ENCODE measurements around the gene NR2F2.

Gene NR2F2

GRCh38 chr15:96356494-96357455, 26.3 kb downstream of the NR2F2 start:
- Histone ChIP-seq H3K4ac (ENCODE audit: low read depth, low read length) (no peak overlapping the region), H3K4me1 (ENCODE audit: control insufficient read depth in 1 of 2, insufficient read depth in 2 of 2, low read length in 2 of 2) (peaks cover 35 to 42% of the 10 kb centered on the region in 2 experiments), H3K4me2 (ENCODE audit: low read length) (peak overlapping the region; percentile 94), H3K9me3 (ENCODE audit: insufficient read depth, low read depth, low read length) (peaks cover 6% of the 10 kb centered on the region), H4K91ac (ENCODE audit: low read depth, low read length) (no peak overlapping the region), H3K36me3 (ENCODE audit: control insufficient read depth in 1 of 2, insufficient read depth in 2 of 2, low read length in 2 of 2) (no peaks in the 10 kb centered on the region), H3K23ac (ENCODE audit: low read length) (no peak overlapping the region), H3K79me1 (ENCODE audit: low read length) (peaks cover 15% of the 10 kb centered on the region), H3K27me3 (ENCODE audit: insufficient read depth, low read length) (peaks cover 61% of the 10 kb centered on the region), H3K27ac (ENCODE audit: low read depth, low read length) (no peak overlapping the region), H4K8ac (ENCODE audit: low read depth, low read length) (peak overlapping the region; percentile 8), H2BK5ac (ENCODE audit: low read depth, low read length, poor library complexity) (no peak overlapping the region), H2AFZ (ENCODE audit: insufficient read depth, low read length, poor library complexity) (peak overlapping the region; percentile 32), H3K9ac (ENCODE audit: low read length) (no peak overlapping the region), H2BK120ac (ENCODE audit: insufficient read depth, low read length, poor library complexity) (no peak overlapping the region), H4K12ac (ENCODE audit: low read depth, low read length) (no peak overlapping the region), H3K14ac (ENCODE audit: low read length) (no peak overlapping the region), H2BK12ac (ENCODE audit: low read length) (no peak overlapping the region), H3K79me2 (ENCODE audit: control insufficient read depth, insufficient read depth, low read length, poor library complexity) (peaks cover 4% of the 10 kb centered on the region), H3K4me3 (ENCODE audit: low read depth, low read length) (peak overlapping the region; percentile 80), H3K18ac (ENCODE audit: low read length) (no peak overlapping the region), H2AK5ac (ENCODE audit: low read length) (no peak overlapping the region)
- DNase-seq, result peak; percentile 60 to 89
- no CpG with 5 or more reads among the region's 67 CpGs for WGBS (ENCODE audit: extremely low coverage, insufficient coverage, insufficient read length)

GRCh38 chr15:96358001-96358801, 27.7 kb downstream of the NR2F2 start:
- Histone ChIP-seq H3K79me2 (ENCODE audit: control insufficient read depth, insufficient read depth, low read length, poor library complexity) (peaks cover 4% of the 10 kb centered on the region), H3K79me1 (ENCODE audit: low read length) (peaks cover 9% of the 10 kb centered on the region), H2AK5ac (ENCODE audit: low read length) (no peak overlapping the region), H3K4me1 (ENCODE audit: control insufficient read depth in 1 of 2, insufficient read depth in 2 of 2, low read length in 2 of 2) (peaks cover 23 to 34% of the 10 kb centered on the region in 2 experiments), H4K12ac (ENCODE audit: low read depth, low read length) (no peak overlapping the region), H3K14ac (ENCODE audit: low read length) (no peak overlapping the region), H3K36me3 (ENCODE audit: control insufficient read depth in 1 of 2, insufficient read depth in 2 of 2, low read length in 2 of 2) (no peaks in the 10 kb centered on the region), H4K8ac (ENCODE audit: low read depth, low read length) (no peak overlapping the region), H2AFZ (ENCODE audit: insufficient read depth, low read length, poor library complexity) (no peak overlapping the region), H2BK5ac (ENCODE audit: low read depth, low read length, poor library complexity) (no peak overlapping the region), H2BK12ac (ENCODE audit: low read length) (no peak overlapping the region), H3K9ac (ENCODE audit: low read length) (no peak overlapping the region), H3K23ac (ENCODE audit: low read length) (peak overlapping the region; percentile 77), H3K27ac (ENCODE audit: low read depth, low read length) (no peak overlapping the region), H3K18ac (ENCODE audit: low read length) (no peak overlapping the region), H3K4ac (ENCODE audit: low read depth, low read length) (no peak overlapping the region), H3K4me2 (ENCODE audit: low read length) (no peak overlapping the region), H2BK120ac (ENCODE audit: insufficient read depth, low read length, poor library complexity) (no peak overlapping the region), H4K91ac (ENCODE audit: low read depth, low read length) (no peak overlapping the region), H3K9me3 (ENCODE audit: insufficient read depth, low read depth, low read length) (peaks cover 2% of the 10 kb centered on the region), H3K4me3 (ENCODE audit: low read depth, low read length) (no peak overlapping the region), H3K27me3 (ENCODE audit: insufficient read depth, low read length) (peaks cover 68% of the 10 kb centered on the region)
- WGBS (ENCODE audit: extremely low coverage, insufficient coverage, insufficient read length), result no CpG with 5 or more reads among the region's 31 CpGs
- DNase-seq, result no peak

GRCh38 chr15:96358821-96359615, 28.5 kb downstream of the NR2F2 start:
- Histone ChIP-seq H3K4me3 (ENCODE audit: low read depth, low read length) (no peak overlapping the region), H4K12ac (ENCODE audit: low read depth, low read length) (no peak overlapping the region), H3K79me1 (ENCODE audit: low read length) (peaks cover 8% of the 10 kb centered on the region), H3K9me3 (ENCODE audit: insufficient read depth, low read depth, low read length) (peaks cover 2% of the 10 kb centered on the region), H3K4me1 (ENCODE audit: control insufficient read depth in 1 of 2, insufficient read depth in 2 of 2, low read length in 2 of 2) (peaks cover 20 to 26% of the 10 kb centered on the region in 2 experiments), H3K14ac (ENCODE audit: low read length) (no peak overlapping the region), H4K91ac (ENCODE audit: low read depth, low read length) (no peak overlapping the region), H3K4ac (ENCODE audit: low read depth, low read length) (no peak overlapping the region), H2BK5ac (ENCODE audit: low read depth, low read length, poor library complexity) (no peak overlapping the region), H3K36me3 (ENCODE audit: control insufficient read depth in 1 of 2, insufficient read depth in 2 of 2, low read length in 2 of 2) (no peaks in the 10 kb centered on the region), H3K23ac (ENCODE audit: low read length) (peak overlapping the region; percentile 77), H4K8ac (ENCODE audit: low read depth, low read length) (no peak overlapping the region), H3K4me2 (ENCODE audit: low read length) (peak overlapping the region; percentile 75), H3K27ac (ENCODE audit: low read depth, low read length) (no peak overlapping the region), H2AK5ac (ENCODE audit: low read length) (no peak overlapping the region), H3K79me2 (ENCODE audit: control insufficient read depth, insufficient read depth, low read length, poor library complexity) (peaks cover 4% of the 10 kb centered on the region), H2BK120ac (ENCODE audit: insufficient read depth, low read length, poor library complexity) (no peak overlapping the region), H3K18ac (ENCODE audit: low read length) (no peak overlapping the region), H3K9ac (ENCODE audit: low read length) (no peak overlapping the region), H2BK12ac (ENCODE audit: low read length) (no peak overlapping the region), H2AFZ (ENCODE audit: insufficient read depth, low read length, poor library complexity) (no peak overlapping the region), H3K27me3 (ENCODE audit: insufficient read depth, low read length) (peaks cover 67% of the 10 kb centered on the region)
- peak in 1 of 2 donors; percentile 47 for DNase-seq
- WGBS (ENCODE audit: extremely low coverage, insufficient coverage, insufficient read length), result no CpG with 5 or more reads among the region's 21 CpGs

All from trophoblast cell (in vitro differentiated cells and primary cell).